Activated CD4-positive, alpha-beta T cell treated with anti-CD3 and anti-CD28 coated beads, Interleukin-2, amount 50 U/mL, for 24 hours (primary cell): Measurements from ENCODE around the gene TEX9.
"Not testable (repeated sequence)": the region's sequence is repeated elsewhere in the genome, so short reads cannot be mapped to it uniquely, and the experiment has no call there.

Experiments
- DNase-seq, 2 donors: peaks; one replicate each; pipeline ENCODE4 v3.0.0-alpha.2; 2020; ENCODE audit warnings: low read depth in 1 of 2, low spot score in 1 of 2

TEX9 gene

GRCh38 chr15:56361987-56362386 is 3.2 kb upstream of the TEX9 start:
- DNase-seq = no peak

GRCh38 chr15:56366211-56366610 is 985 bp downstream of the TEX9 start:
- DNase-seq = no peak

GRCh38 chr15:56367156-56367555 is 1.9 kb downstream of the TEX9 start:
- no peak for DNase-seq

- no peak for DNase-seq
Measured at GRCh38 chr15:56369234-56369633, 4.0 kb downstream of the TEX9 start.

GRCh38 chr15:56371495-56372147 is 6.4 kb downstream of the TEX9 start:
- DNase-seq = no peak

- DNase-seq = not testable (repeated sequence)
Measured at GRCh38 chr15:56374693-56375092, 9.5 kb downstream of the TEX9 start.

- not testable (repeated sequence) for DNase-seq
Measured at GRCh38 chr15:56377822-56378221, 12.6 kb downstream of the TEX9 start.

GRCh38 chr15:56383010-56383409 is 17.8 kb downstream of the TEX9 start:
- DNase-seq = no peak

GRCh38 chr15:56385908-56386307 is 20.7 kb downstream of the TEX9 start:
- no peak for DNase-seq

GRCh38 chr15:56390739-56391267 is 25.6 kb downstream of the TEX9 start:
- no peak for DNase-seq

GRCh38 chr15:56393277-56393676 is 28.1 kb downstream of the TEX9 start:
- no peak for DNase-seq

- no peak for DNase-seq
Measured at GRCh38 chr15:56394909-56395308, 29.7 kb downstream of the TEX9 start.

- not testable (repeated sequence) for DNase-seq
Measured at GRCh38 chr15:56397325-56397724, 32.1 kb downstream of the TEX9 start.

GRCh38 chr15:56399209-56399608 is 34.0 kb downstream of the TEX9 start:
- DNase-seq = not testable (repeated sequence)

- no peak for DNase-seq
Measured at GRCh38 chr15:56410721-56411120, 45.5 kb downstream of the TEX9 start.

GRCh38 chr15:56411122-56411749 is 46.0 kb downstream of the TEX9 start:
- no peak for DNase-seq

GRCh38 chr15:56413114-56413733 is 48.0 kb downstream of the TEX9 start:
- DNase-seq = not testable (repeated sequence)

- no peak for DNase-seq
Measured at GRCh38 chr15:56425276-56425675, 60.0 kb downstream of the TEX9 start.

GRCh38 chr15:56425976-56426375 is 60.8 kb downstream of the TEX9 start:
- no peak for DNase-seq

- no peak for DNase-seq
Measured at GRCh38 chr15:56428821-56429458, 63.7 kb downstream of the TEX9 start.

GRCh38 chr15:56432304-56432703 is 67.1 kb downstream of the TEX9 start:
- DNase-seq = no peak
